Measurements from ENCODE around the gene MATK. TPM values are rescaled to one million over a fixed set of nuclear protein-coding genes. Genes with fewer than 3 reads are reported as not detected.

MATK gene
- total RNA-seq, 3 donors from 2014 or later = 1.8 to 5.6 (median 5.2) TPM

DNA sequence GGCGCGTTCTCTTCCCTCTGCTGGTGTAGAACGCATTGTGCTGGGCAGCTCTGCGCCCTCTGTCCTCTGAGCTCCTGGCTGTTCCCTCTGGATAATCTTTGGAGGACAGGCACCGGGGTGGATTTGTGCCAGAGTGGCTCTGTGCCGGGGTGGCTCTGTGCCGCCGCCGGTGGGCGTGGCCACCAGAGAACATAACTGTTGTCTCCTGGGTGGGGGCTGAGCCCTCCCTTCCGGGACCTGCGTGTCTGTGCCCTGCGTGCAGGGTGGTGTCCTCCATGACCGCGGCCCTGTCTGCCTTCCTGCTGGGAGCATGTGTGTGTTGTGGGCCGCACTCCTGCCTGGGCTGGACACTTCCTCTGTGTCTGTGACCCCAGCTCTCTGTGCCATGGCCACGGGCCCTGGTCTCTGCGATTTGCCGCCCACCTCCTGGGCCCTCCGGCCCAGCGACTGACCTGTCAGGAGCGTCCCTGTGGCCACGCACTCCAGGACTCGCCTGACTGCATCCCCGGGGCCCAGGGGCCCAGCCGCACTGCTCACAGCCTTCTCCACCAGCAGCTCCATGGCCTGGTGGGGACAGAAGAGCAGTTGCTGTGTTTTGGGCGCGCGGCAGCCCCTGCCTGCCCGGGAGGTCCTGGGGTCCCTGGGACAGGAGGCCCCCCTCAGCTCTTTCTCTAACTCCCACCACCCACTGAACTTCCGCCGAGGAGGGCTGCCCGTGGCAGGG lies 22.4 kb upstream of the MATK start:
- no peaks in the 10 kb centered on the region for H3K9me3 ChIP-seq
- no peaks in the 10 kb centered on the region for H3K4me1 ChIP-seq
- H3K36me3 ChIP-seq = no peaks in the 10 kb centered on the region
- DNase-seq (ENCODE audit: low spot score in 2 of 2) = no peak
- intact Hi-C loops (cut with DNase I; ENCODE audit: low total_unique reads) = no loop called here
- H3K27me3 ChIP-seq = peaks cover 0 to 8% of the 10 kb centered on the region in 2 donors
- no peak overlapping the region for H3K4me3 ChIP-seq
- TF ChIP-seq POLR2A (IDR thresholded peaks at IDR 0.05) (no peak), POLR2AphosphoS5 (IDR thresholded peaks at IDR 0.05) (no peak)
- TF ChIP-seq, protein P1, sequence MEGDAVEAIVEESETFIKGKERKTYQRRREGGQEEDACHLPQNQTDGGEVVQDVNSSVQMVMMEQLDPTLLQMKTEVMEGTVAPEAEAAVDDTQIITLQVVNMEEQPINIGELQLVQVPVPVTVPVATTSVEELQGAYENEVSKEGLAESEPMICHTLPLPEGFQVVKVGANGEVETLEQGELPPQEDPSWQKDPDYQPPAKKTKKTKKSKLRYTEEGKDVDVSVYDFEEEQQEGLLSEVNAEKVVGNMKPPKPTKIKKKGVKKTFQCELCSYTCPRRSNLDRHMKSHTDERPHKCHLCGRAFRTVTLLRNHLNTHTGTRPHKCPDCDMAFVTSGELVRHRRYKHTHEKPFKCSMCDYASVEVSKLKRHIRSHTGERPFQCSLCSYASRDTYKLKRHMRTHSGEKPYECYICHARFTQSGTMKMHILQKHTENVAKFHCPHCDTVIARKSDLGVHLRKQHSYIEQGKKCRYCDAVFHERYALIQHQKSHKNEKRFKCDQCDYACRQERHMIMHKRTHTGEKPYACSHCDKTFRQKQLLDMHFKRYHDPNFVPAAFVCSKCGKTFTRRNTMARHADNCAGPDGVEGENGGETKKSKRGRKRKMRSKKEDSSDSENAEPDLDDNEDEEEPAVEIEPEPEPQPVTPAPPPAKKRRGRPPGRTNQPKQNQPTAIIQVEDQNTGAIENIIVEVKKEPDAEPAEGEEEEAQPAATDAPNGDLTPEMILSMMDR (IDR thresholded peaks at IDR 0.05) = no peak
- no peak overlapping the region for H3K27ac ChIP-seq

DNA sequence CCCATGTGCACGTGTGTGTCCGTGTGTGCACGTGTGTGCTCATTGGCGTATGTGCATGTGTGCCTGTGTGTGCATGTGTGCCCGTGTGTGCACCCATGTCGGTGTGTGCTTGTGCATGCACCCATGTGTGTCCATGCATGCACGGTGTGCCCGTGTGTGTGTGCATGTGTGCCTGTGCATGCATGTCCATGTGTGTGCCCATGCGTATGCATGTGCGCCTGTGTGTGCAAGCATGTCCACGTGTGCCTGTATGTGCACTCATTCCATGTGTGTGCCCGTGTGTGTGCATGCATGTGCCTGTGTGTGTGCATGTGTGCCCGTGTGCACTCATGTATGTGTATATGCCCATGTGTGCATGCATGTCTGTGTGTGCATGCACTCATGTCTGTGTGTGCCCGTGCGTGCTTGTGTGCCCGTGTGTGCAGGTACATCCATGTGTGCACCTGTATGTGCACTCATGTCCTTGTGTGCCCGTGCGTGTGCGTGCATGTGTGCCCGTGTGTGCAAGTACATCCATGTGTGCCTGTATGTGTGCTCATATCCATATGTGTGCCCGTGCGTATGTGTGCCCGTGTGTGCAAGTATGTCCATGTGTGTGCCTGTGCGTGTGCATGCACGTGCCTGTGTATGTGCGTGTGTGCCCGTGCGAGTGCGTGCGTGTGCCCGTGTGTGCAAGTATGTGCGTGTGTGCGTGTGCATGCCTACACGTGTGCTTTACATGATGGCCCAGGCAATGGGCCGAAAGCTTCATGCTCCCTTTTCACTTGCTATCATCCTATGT lies 21.6 kb upstream of the MATK start:
- Histone ChIP-seq H3K27ac (no peak overlapping the region), H3K36me3 (no peaks in the 10 kb centered on the region), H3K4me1 (no peaks in the 10 kb centered on the region)

DNA sequence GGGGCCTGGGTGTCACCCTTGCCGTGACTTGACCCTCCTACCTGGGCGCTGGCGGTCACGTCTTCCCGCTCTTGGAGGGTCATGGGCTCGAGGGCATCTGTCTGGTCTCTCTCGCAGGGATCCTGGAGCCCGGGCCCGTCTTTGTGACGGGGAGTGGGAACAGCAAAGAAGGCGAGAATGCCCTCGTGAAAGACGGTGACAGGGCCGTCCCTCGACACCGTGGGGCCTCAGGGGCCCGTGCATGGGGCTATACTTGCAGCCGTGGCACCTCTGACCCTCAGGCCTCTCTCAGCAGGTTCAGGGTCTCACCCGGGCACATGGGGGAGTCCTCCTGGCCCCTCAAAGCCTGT lies 20.9 kb upstream of the MATK start:
- H3K4me3 ChIP-seq = no peak overlapping the region
- intact Hi-C loops (cut with DNase I; ENCODE audit: low total_unique reads) = no loop called here
- no peaks in the 10 kb centered on the region for H3K36me3 ChIP-seq
- H3K27ac ChIP-seq = no peak overlapping the region
- H3K27me3 ChIP-seq = peaks cover 0 to 15% of the 10 kb centered on the region in 2 donors
- no peaks in the 10 kb centered on the region for H3K4me1 ChIP-seq
- DNase-seq (ENCODE audit: low spot score in 2 of 2) = no peak
- TF ChIP-seq, protein P1 (IDR thresholded peaks at IDR 0.05) = no peak
- no peak for TF ChIP-seq POLR2A (IDR thresholded peaks at IDR 0.05)
- TF ChIP-seq POLR2AphosphoS5 (IDR thresholded peaks at IDR 0.05) = no peak
- H3K9me3 ChIP-seq = no peaks in the 10 kb centered on the region

More for the DNA sequence above, 21.6 kb upstream of the MATK start:
- intact Hi-C loops (cut with DNase I; ENCODE audit: low total_unique reads) = no loop called here
- Histone ChIP-seq H3K9me3 (no peaks in the 10 kb centered on the region), H3K27me3 (peaks cover 0 to 11% of the 10 kb centered on the region in 2 donors), H3K4me3 (no peak overlapping the region)
- no peak for DNase-seq (ENCODE audit: low spot score in 2 of 2)
- TF ChIP-seq POLR2A (IDR thresholded peaks at IDR 0.05) (no peak), POLR2AphosphoS5 (IDR thresholded peaks at IDR 0.05) (no peak)
- TF ChIP-seq, protein P1 (IDR thresholded peaks at IDR 0.05) = no peak

DNA sequence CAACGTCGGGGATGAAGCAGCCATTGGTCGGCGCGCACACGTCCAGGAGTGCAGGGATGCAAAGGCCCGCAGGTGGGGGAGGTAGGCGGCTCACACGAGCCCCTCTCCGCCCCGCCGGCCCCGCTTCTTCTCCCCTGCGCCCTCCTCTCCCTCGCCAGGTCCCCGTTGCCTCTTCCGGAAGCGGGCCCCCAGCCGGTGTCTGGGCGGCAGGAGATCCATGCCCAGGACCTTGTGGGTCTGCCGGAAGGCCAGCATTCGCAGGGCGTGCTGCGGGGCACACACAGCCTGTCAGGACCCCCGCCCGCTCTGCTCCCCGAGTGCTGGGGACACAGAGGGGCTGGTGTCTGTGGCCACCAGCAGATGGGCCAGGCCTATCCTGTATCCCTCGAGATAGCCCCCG lies 19.7 kb upstream of the MATK start:
- DNase-seq (ENCODE audit: low spot score in 2 of 2) = no peak
- Histone ChIP-seq H3K36me3 (no peaks in the 10 kb centered on the region), H3K4me1 (no peaks in the 10 kb centered on the region), H3K27ac (no peak overlapping the region), H3K27me3 (peaks cover 0 to 27% of the 10 kb centered on the region in 2 donors), H3K4me3 (no peak overlapping the region), H3K9me3 (no peaks in the 10 kb centered on the region)
- TF ChIP-seq POLR2A (IDR thresholded peaks at IDR 0.05) = no peak
- no peak for TF ChIP-seq POLR2AphosphoS5 (IDR thresholded peaks at IDR 0.05)
- TF ChIP-seq, protein P1 (IDR thresholded peaks at IDR 0.05) = no peak
- intact Hi-C loops (cut with DNase I; ENCODE audit: low total_unique reads) = no loop called here

DNA sequence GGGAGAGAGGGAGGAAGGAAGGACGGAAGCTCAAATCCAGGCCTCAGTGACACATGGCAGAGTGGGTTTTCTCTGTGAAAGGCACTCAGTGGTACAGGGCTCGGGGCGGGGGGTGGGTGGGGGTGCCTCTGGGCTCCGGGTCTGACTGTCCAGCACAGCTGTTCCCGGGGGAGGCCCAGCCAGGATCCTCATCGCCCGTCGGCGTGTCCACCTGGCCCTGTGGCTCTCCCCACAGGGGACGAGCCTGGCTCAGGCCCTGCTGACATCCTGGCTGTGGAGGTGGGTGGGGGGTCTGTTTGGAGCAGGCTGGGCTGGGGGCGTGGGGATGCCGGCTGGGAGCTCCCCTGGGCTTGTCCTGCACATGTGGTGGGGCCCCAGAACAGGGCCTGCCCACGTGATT lies 18.2 kb upstream of the MATK start:
- Histone ChIP-seq H3K36me3 (no peaks in the 10 kb centered on the region), H3K4me1 (no peaks in the 10 kb centered on the region), H3K4me3 (no peak overlapping the region), H3K27me3 (peaks cover 0 to 25% of the 10 kb centered on the region in 2 donors), H3K27ac (no peak overlapping the region), H3K9me3 (no peaks in the 10 kb centered on the region)
- no peak for DNase-seq (ENCODE audit: low spot score in 2 of 2)
- TF ChIP-seq, protein P1 (IDR thresholded peaks at IDR 0.05) = no peak
- TF ChIP-seq POLR2A (IDR thresholded peaks at IDR 0.05) = no peak
- TF ChIP-seq POLR2AphosphoS5 (IDR thresholded peaks at IDR 0.05) = no peak
- intact Hi-C loops (cut with DNase I; ENCODE audit: low total_unique reads) = no loop called here
